ENCODE data around the gene WDR1.
"Not testable (repeated sequence)": the region's sequence is repeated elsewhere in the genome, so short reads cannot be mapped to it uniquely, and the experiment has no call there.

The WDR1 gene

GRCh38 chr4:10130178-10130888, 13.7 kb upstream of the WDR1 start:
- DNase-seq, result no peak

- DNase-seq, result no peak
Measured at GRCh38 chr4:10129196-10130177, 12.9 kb upstream of the WDR1 start.

GRCh38 chr4:10128761-10129160, 12.2 kb upstream of the WDR1 start:
- DNase-seq, result no peak

DNA sequence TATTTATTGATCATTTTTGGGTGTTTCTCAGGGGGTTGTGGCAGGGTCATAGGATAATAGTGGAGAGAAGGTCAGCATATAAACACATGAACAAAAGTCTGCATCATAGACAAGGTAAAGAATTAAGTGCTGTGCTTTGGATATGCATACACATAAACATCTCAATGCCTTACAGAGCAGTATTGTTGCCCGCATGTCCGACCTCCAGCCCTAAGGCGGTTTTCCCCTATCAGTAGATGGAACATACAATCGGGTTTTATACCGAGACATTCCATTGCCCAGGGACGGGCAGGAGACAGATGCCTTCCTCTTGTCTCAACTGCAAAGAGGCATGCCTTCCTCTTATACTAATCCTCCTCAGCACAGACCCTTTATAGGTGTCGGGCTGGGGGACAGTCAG, 10.9 kb upstream of the WDR1 start:
- DNase-seq, result not testable (repeated sequence)

DNA sequence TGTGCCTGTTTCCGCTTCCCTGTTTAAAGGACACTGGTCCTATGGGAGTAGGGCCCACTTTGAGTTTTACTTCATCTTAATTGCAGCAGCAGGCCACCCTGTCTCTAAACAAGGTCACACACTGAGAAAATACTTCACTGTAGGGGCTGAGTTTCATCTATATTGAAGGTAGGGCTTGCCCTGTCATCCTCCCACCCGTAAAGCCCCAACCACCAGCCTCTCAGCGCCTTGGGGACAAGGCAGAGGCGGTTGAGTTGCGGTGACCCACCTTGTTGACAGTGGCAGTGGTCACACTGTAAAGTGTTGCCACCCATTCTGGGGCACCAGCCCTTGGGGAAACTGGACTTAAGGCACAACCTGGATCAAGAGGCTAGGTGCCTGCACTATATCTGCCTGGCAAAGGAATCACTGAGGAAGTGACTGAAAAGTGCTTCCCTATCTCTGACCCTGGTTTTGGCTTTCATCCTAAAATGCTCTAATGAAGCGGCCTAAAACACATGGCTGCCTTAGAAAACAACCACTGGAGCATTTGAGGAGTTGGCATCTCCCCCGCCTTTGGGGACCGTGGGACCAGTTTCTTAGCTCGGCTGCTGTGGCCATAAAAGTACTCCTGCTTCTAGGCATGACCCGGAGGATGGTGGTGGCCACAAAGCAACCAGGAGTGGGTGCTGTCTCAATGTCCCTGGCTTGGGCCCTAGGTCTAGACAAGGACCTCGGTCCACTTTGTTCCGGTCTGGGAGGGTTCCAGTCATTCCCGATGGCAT, 7.8 kb upstream of the WDR1 start:
- DNase-seq, result no peak

DNA sequence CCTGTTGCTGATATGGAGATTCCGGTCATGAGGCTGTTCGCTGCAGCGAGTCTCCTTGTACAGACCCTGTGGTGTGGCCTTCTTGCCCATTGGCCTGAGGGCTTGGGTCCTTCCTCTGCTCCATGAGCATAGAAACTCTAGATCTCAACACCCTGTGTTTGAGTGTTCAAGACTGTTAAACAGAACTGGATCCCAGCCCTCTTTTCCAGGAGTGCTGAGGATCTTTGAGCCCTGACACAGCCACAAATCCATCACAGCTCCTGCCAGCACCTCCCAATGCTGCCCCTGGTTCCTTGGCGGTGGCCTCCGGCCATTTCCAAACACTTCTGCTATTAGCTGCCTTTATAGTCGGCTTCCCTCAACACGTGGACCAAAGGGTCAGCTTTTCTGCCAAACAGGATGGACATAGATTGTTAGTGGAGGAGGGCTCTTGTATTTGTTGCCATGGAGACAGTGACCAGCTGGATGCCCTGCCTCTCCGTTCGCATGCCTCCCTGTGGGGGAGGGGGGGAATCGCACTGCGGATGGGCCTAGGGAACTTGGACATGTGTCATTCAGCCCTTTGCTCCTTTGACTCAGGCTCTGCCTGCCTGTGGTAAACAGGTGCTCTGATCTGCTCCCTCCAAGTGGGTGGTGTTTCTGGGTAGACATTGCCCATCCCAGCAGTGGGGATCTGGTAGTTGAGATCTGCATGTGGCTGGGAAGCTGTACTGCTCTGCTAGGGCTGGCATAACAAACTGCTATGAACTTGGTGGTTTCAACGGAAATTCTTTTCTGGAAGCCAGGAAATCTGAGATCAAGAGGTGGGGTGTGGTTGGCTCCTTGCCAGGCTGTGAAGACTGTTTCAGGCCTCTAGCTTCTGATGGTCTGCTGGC, 6.9 kb upstream of the WDR1 start:
- no peak for DNase-seq

GRCh38 chr4:10122236-10122932, 5.8 kb upstream of the WDR1 start:
- DNase-seq, result no peak

- no peak for DNase-seq
Measured at GRCh38 chr4:10121568-10122208, 5.1 kb upstream of the WDR1 start.

GRCh38 chr4:10120943-10121567, 4.5 kb upstream of the WDR1 start:
- DNase-seq, result no peak

GRCh38 chr4:10119773-10120172, 3.2 kb upstream of the WDR1 start:
- no peak for DNase-seq

DNA sequence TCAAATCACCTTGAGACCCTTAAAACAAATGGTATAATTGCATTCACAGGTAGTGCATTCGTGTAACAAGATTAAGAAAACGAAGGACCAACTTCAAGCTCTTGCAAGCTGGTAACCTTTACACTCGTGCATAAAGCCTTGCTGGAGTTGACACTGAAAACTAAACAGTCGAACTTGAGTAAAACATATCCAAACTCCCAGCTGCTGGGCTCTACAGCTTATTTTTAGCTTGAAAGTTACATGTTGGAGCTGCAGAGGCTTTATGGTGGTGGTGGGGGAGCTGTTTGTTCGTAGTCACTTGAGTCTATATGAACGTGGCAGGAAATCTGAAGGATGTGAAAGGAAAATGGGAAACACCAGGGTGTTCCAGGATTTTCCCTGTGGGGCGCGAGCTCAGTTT, 2.7 kb upstream of the WDR1 start:
- DNase-seq, result no peak

GRCh38 chr4:10118048-10119004, 1.7 kb upstream of the WDR1 start:
- peak; percentile 39 for DNase-seq

- DNase-seq, result no peak
Measured at GRCh38 chr4:10117359-10118047, 904 bp upstream of the WDR1 start.

DNA sequence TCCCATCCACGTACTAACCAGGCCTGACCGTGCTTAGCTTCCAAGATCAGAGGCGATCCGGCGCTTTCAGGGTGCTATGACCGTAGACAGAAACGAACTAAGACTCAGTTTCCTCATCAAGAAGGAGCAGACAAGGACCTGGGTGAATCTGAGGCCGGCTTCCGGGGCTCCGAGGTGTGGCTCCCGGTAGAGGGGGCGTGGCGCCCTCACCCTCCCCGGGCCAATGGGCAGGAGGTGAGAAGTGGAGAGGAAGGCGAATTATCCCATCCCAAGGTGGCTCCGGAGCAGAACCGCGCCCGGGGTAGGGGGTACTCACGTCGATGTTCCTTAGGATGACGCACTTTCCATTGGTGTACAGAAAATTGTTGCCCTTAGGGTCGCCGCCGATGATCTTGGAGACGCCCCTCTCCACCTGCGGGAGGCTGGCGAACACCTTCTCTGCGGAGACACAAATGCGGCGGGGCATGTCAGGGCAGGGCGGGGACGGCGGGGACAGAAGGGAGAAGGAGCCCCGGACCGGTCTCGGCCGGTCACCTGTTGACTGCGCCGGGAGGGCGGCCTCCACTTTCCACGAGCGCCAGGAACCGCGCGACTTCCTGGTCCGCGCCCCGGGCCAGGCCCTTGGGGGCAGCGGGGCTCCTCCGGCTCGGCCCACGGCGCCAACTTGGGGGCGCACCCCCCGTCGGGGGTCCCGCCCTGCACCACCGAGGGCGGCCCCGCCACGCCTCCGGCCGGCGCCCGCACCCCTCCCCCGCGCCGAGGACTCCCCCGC, 616 bp downstream of the WDR1 start:
- peak; percentile 74 for DNase-seq

DNA sequence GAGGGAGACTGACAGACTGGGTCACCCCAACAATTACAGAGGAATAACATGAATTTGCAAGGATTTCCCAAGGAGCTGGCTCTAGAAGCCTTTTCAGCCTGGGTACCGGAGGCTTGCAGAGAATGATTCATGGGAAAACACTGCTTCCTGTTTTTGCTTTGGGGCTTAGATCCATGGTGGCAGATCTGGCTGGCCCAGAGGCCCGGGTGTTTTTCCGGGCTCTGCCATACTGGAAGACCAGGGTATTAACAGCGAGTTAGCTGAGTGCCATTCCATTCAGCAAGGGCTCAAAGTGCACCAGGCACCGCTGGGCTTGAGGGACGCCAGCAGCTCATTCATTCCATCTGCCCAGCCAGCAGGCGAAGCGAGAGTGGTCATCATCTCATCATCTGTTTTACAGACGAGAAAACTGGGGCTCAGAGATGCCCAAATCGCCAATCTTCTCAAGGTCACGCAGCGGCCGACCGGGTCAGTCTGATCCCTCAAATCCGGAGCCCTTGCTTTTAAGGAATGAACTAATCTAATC, 1.3 kb downstream of the WDR1 start:
- DNase-seq, result no peak

DNA sequence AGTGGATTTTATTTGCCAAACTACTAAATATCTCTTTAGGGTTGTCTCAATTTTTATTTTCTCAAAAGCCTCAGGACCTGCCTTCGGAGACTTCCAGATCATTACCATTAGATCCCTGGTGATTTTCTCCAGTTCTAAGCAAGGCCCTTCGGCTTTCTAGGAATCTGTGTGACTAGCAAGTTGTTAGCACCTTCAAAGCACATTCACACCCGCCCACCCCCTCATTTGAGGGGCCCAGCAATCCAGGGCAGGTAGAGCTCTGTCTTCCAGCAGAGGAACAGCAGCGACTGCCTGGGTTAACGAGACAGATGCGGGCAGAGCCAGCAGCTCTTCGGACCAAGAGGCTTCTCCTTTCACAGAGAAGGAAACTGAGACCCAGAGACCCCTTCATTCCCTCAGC, 2.0 kb downstream of the WDR1 start:
- DNase-seq, result no peak

DNA sequence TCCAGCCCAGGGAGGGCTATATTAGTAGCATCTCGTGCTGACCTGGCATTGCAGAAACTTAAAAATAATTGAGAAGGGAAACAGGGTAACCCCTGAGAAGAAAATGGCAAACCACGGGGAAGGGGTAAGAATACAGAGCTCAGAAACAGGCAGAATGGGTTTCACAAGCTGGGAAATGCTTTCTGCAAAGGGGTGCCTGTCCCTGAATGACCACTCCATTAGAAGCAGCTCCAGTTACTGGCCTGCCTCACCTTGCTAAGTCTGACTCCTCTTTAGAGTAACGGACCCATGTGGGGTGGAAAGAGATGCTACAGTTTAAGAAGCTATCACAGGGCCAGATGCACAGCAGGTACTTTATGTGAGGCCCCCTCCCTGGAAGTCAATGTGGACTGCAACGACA, 2.5 kb downstream of the WDR1 start:
- DNase-seq, result no peak

Measured in stimulated activated CD4-positive, alpha-beta T cell treated with anti-CD3 and anti-CD28 coated beads, Interleukin-4, amount 100 ng/mL, for 24 hours (primary cell).